WTC11 (cell line): ENCODE measurements around the gene SRPK3. TPM values are rescaled to one million over a fixed set of nuclear protein-coding genes. Genes with fewer than 3 reads are reported as not detected.

Source experiments
- ATAC-seq: fragments of 200-7000 bp; cut with Tn5 transposase; 2 replicates; pipeline ENCODE4 v1.10.0; 2021; ENCODE audit warnings: mild to moderate bottlenecking, moderate library complexity
- CTCF ChIA-PET: fragments of 300-600 bp; sonication (Branson Sonifier 250); formaldehyde crosslinking; loops from one replicate; lab custom pipeline; 2021; ENCODE audit warnings: antibody characterized with exemption; lab: Charles Lee
- POLR2A ChIA-PET: fragments of 350-600 bp; sonication (Branson Sonifier 250); formaldehyde crosslinking; loops from one replicate; lab custom pipeline; 2021; ENCODE audit warnings: antibody characterized with exemption; lab: Charles Lee
- DNase-seq: peaks from one replicate; pipeline ENCODE4 v3.0.0; 2021; ENCODE audit warnings: low spot score
- H3K27ac Mint-ChIP-seq: 2 replicates; pipeline ENCODE4 v1.8.0; 2021; ENCODE audit warnings: mixed read lengths
- H3K27me3 Mint-ChIP-seq: 2 replicates; pipeline ENCODE4 v1.8.0; 2021; ENCODE audit warnings: low read depth, mild to moderate bottlenecking, moderate library complexity, mixed read lengths
- H3K36me3 Mint-ChIP-seq: 2 replicates; pipeline ENCODE4 v1.8.0; 2021; ENCODE audit warnings: mixed read lengths
- H3K4me1 Mint-ChIP-seq: 2 replicates; pipeline ENCODE4 v1.8.0; 2022; ENCODE audit warnings: mixed read lengths
- H3K4me3 Mint-ChIP-seq: 2 replicates; pipeline ENCODE4 v1.8.0; 2021; ENCODE audit warnings: mild to moderate bottlenecking, moderate library complexity, mixed read lengths
- H3K9me3 Mint-ChIP-seq: 2 replicates; pipeline ENCODE4 v1.8.0; 2021; ENCODE audit warnings: mixed read lengths
- AR ChIP-seq: fragments of 250-450 bp; sonication (Bioruptor Pico); IDR thresholded peaks from 2 replicates; pipeline ENCODE4 v1.9.0; 2021; ENCODE audit warnings: mild to moderate bottlenecking
- E2F1 ChIP-seq: sonication (generic); formaldehyde crosslinking; IDR thresholded peaks from 2 replicates; pipeline ENCODE4 v1.8.0; 2022; ENCODE audit warnings: mild to moderate bottlenecking, missing genetic modification reagents
- E2F5 ChIP-seq: sonication (generic); formaldehyde crosslinking; IDR thresholded peaks from 2 replicates; pipeline ENCODE4 v1.8.1; 2022; ENCODE audit warnings: mild to moderate bottlenecking, moderate library complexity, missing genetic modification reagents
- ESRRA ChIP-seq: sonication (generic); formaldehyde crosslinking; IDR thresholded peaks from 2 replicates; pipeline ENCODE4 v1.8.1; 2022; ENCODE audit warnings: mild to moderate bottlenecking, missing genetic modification reagents, borderline replicate concordance
- FOXK1 ChIP-seq: sonication (generic); formaldehyde crosslinking; IDR thresholded peaks from 2 replicates; pipeline ENCODE4 v1.8.0; 2022; ENCODE audit warnings: mild to moderate bottlenecking, moderate library complexity, missing genetic modification reagents
- FOXP1 ChIP-seq: sonication (generic); formaldehyde crosslinking; IDR thresholded peaks from 2 replicates; pipeline ENCODE4 v1.8.0; 2022; ENCODE audit warnings: missing genetic modification reagents, mild to moderate bottlenecking, moderate library complexity, borderline replicate concordance
- GRHL2 ChIP-seq: fragments of 250-450 bp; sonication (Bioruptor Pico); IDR thresholded peaks from 2 replicates; pipeline ENCODE4 v1.8.0; 2022; ENCODE audit warnings: mild to moderate bottlenecking, moderate library complexity; ENCODE audit not compliant: insufficient replicate concordance, severe bottlenecking
- GTF2I ChIP-seq: fragments of 250-450 bp; sonication (Bioruptor Pico); conservative IDR thresholded peaks from 2 replicates; pipeline ENCODE4 v1.4.0; 2021; ENCODE audit warnings: mild to moderate bottlenecking
- MLX ChIP-seq: sonication (generic); formaldehyde crosslinking; IDR thresholded peaks from 2 replicates; pipeline ENCODE4 v1.8.1; 2023; ENCODE audit warnings: mild to moderate bottlenecking, missing genetic modification reagents, moderate library complexity
- NFE2L1 ChIP-seq: sonication (generic); formaldehyde crosslinking; IDR thresholded peaks from 2 replicates; pipeline ENCODE4 v1.8.1; 2023; ENCODE audit warnings: missing genetic modification reagents
- PREB ChIP-seq: sonication (generic); formaldehyde crosslinking; IDR thresholded peaks from 2 replicates; pipeline ENCODE4 v1.8.1; 2022; ENCODE audit warnings: mild to moderate bottlenecking, missing genetic modification reagents, moderate library complexity, borderline replicate concordance
- PRRX2 ChIP-seq: fragments of 250-450 bp; sonication (Bioruptor Pico); IDR thresholded peaks from 2 replicates; pipeline ENCODE4 v1.8.0; 2021; ENCODE audit warnings: mild to moderate bottlenecking
- SMAD3 ChIP-seq: sonication (generic); formaldehyde crosslinking; IDR thresholded peaks from 2 replicates; pipeline ENCODE4 v1.8.0; 2022; ENCODE audit warnings: missing genetic modification reagents, mild to moderate bottlenecking, borderline replicate concordance
- SOX15 ChIP-seq: fragments of 250-450 bp; sonication (Bioruptor Pico); IDR thresholded peaks from 2 replicates; pipeline ENCODE4 v1.9.0; 2021; ENCODE audit warnings: mild to moderate bottlenecking
- STAT6 ChIP-seq: sonication (generic); formaldehyde crosslinking; conservative IDR thresholded peaks from 2 replicates; pipeline ENCODE4 v1.8.1; 2023; ENCODE audit warnings: mild to moderate bottlenecking, low read depth, missing genetic modification reagents, moderate library complexity
- TCF7 ChIP-seq: sonication (generic); formaldehyde crosslinking; IDR thresholded peaks from 2 replicates; pipeline ENCODE4 v1.8.0; 2022; ENCODE audit warnings: mild to moderate bottlenecking, low read depth, missing genetic modification reagents, moderate library complexity
- TEAD4 ChIP-seq: sonication (generic); formaldehyde crosslinking; IDR thresholded peaks from 2 replicates; pipeline ENCODE4 v1.8.0; 2022; ENCODE audit warnings: mild to moderate bottlenecking, missing genetic modification reagents
- ZBTB21 ChIP-seq: sonication (generic); formaldehyde crosslinking; IDR thresholded peaks from 2 replicates; pipeline ENCODE4 v1.8.1; 2023; ENCODE audit warnings: mild to moderate bottlenecking, missing genetic modification reagents, borderline replicate concordance
- ZMAT4 ChIP-seq: fragments of 250-450 bp; sonication (Bioruptor Pico); IDR thresholded peaks from 2 replicates; pipeline ENCODE4 v1.9.0; 2021; ENCODE audit warnings: mild to moderate bottlenecking
- ZNF232 ChIP-seq: sonication (generic); formaldehyde crosslinking; IDR thresholded peaks from 2 replicates; pipeline ENCODE4 v1.8.0; 2022; ENCODE audit warnings: mild to moderate bottlenecking, missing genetic modification reagents
- ZNF317 ChIP-seq: sonication (generic); formaldehyde crosslinking; IDR thresholded peaks from 2 replicates; pipeline ENCODE4 v1.8.1; 2023; ENCODE audit warnings: low read depth, mild to moderate bottlenecking, moderate library complexity, missing genetic modification reagents, borderline replicate concordance
- ZNF416 ChIP-seq: fragments of 250-450 bp; sonication (Bioruptor Pico); IDR thresholded peaks from 2 replicates; pipeline ENCODE4 v1.9.0; 2021; ENCODE audit warnings: mild to moderate bottlenecking, inconsistent platforms
- ZNF423 ChIP-seq: fragments of 250-450 bp; sonication (Bioruptor Pico); IDR thresholded peaks from 2 replicates; pipeline ENCODE4 v2.1.2; 2022; ENCODE audit warnings: mild to moderate bottlenecking, moderate library complexity
- ZSCAN18 ChIP-seq: fragments of 250-450 bp; sonication (Bioruptor Pico); IDR thresholded peaks from 2 replicates; pipeline ENCODE4 v2.1.2; 2022; ENCODE audit warnings: mild to moderate bottlenecking, moderate library complexity
- total RNA-seq: library from RNA; stranded (reverse); gene quantifications from 3 replicates; pipeline ENCODE4 v1.2.3, GENCODE V29; 2021

SRPK3 gene
- total RNA-seq, 1 experiment from 2014 or later, result not detected

GRCh38 chrX:153736871-153737441, 43.9 kb upstream of the SRPK3 start:
- ChIA-PET POLR2A (no interaction called here), CTCF (interaction anchor here (1.0 to 1.5 kb wide), 2 partner anchors 29 to 69 kb away, joined by 3 to 4 read pairs; no protein-coding TSS in a partner anchor)
- H3K27ac Mint-ChIP-seq, result no peak overlapping the region
- H3K4me1 Mint-ChIP-seq, result peaks cover 7% of the 10 kb centered on the region
- no peak overlapping the region for H3K4me3 Mint-ChIP-seq
- peaks cover 4% of the 10 kb centered on the region for H3K36me3 Mint-ChIP-seq
- DNase-seq, result no peak
- ATAC-seq, result no peak
- no peaks in the 10 kb centered on the region for H3K27me3 Mint-ChIP-seq
- peaks cover 6% of the 10 kb centered on the region for H3K9me3 Mint-ChIP-seq
- TF ChIP-seq ZNF423 (no peak), TEAD4 (CRISPR knock-in tag) (no peak), GRHL2 (CRISPR knock-in tag) (no peak), ZNF416 (no peak), GTF2I (no peak), ZBTB21 (CRISPR knock-in tag) (no peak), MLX (no peak), FOXP1 (CRISPR knock-in tag) (no peak), E2F1 (CRISPR knock-in tag) (no peak), ZNF317 (CRISPR knock-in tag) (no peak), ESRRA (CRISPR knock-in tag) (no peak), ZSCAN18 (CRISPR knock-in tag) (no peak), PREB (CRISPR knock-in tag) (no peak)

- ATAC-seq (no peak), DNase-seq (no peak)
- Mint-ChIP-seq H3K27me3 (no peaks in the 10 kb centered on the region), H3K4me3 (no peak overlapping the region), H3K4me1 (peaks cover 7% of the 10 kb centered on the region), H3K9me3 (peaks cover 6% of the 10 kb centered on the region), H3K27ac (no peak overlapping the region; the same call in 1 of the 2 replicates), H3K36me3 (peaks cover 4% of the 10 kb centered on the region; the same call in 1 of the 2 replicates)
- ChIA-PET POLR2A (no interaction called here), CTCF (no interaction called here)
- TF ChIP-seq SOX15 (CRISPR knock-in tag) (no peak), SMAD3 (no peak), ZNF232 (CRISPR knock-in tag) (no peak), FOXK1 (CRISPR knock-in tag) (no peak), PRRX2 (CRISPR knock-in tag) (no peak), STAT6 (no peak), ESRRA (CRISPR knock-in tag) (no peak), TCF7 (CRISPR knock-in tag) (no peak), ZMAT4 (CRISPR knock-in tag) (no peak), AR (CRISPR knock-in tag) (no peak), NFE2L1 (CRISPR knock-in tag) (no peak), E2F5 (CRISPR knock-in tag) (no peak)
These were observed 42.7 kb upstream of the SRPK3 start for GRCh38 chrX:153738056-153738605.
